ENCODE data around the gene CCDC61.
A peak's percentile ranks its signal among the peaks of the same experiment; 100 is the strongest.

CCDC61 gene

GRCh38 chr19:45994998-45995714, at the start of gene CCDC61:
TSS of gene CCDC61 (plus strand) at chr19:45995467. CDS start at chr19:46003019, 7,552 bp downstream.
- peak; percentile 99 for DNase-seq

- no peak for DNase-seq
Observed at GRCh38 chr19:45947926-45948325, 47.3 kb upstream of the CCDC61 start.

GRCh38 chr19:45952341-45952685, 43.0 kb upstream of the CCDC61 start:
- DNase-seq: no peak

- no peak for DNase-seq
Observed at GRCh38 chr19:45952686-45953505, 42.4 kb upstream of the CCDC61 start.

- DNase-seq: no peak
Observed at GRCh38 chr19:45953676-45954075, 41.6 kb upstream of the CCDC61 start.

GRCh38 chr19:45954156-45954555, 41.1 kb upstream of the CCDC61 start:
- no peak for DNase-seq

GRCh38 chr19:45955905-45956608, 39.2 kb upstream of the CCDC61 start:
- DNase-seq: no peak

- DNase-seq: no peak
Observed at GRCh38 chr19:45958320-45958719, 36.9 kb upstream of the CCDC61 start.

- DNase-seq: no peak
Observed at GRCh38 chr19:45958769-45959516, 36.3 kb upstream of the CCDC61 start.

GRCh38 chr19:45959517-45960025, 35.7 kb upstream of the CCDC61 start:
- no peak for DNase-seq

GRCh38 chr19:45960595-45961235, 34.6 kb upstream of the CCDC61 start:
- no peak for DNase-seq

- DNase-seq: no peak
Observed at GRCh38 chr19:45962021-45962420, 33.2 kb upstream of the CCDC61 start.

GRCh38 chr19:45967246-45967645, 28.0 kb upstream of the CCDC61 start:
- no peak for DNase-seq

- no peak for DNase-seq
Observed at GRCh38 chr19:45968626-45969025, 26.6 kb upstream of the CCDC61 start.

GRCh38 chr19:45969676-45970075, 25.6 kb upstream of the CCDC61 start:
- DNase-seq: no peak

- DNase-seq: no peak
Observed at GRCh38 chr19:45971260-45971902, 23.9 kb upstream of the CCDC61 start.

GRCh38 chr19:45972081-45972946, 23.0 kb upstream of the CCDC61 start:
- DNase-seq: no peak

- DNase-seq: no peak
Observed at GRCh38 chr19:45972947-45973540, 22.2 kb upstream of the CCDC61 start.

- peak; percentile 56 for DNase-seq
Observed at GRCh38 chr19:45973553-45974338, 21.5 kb upstream of the CCDC61 start, which contains the start of gene NOVA2. TSS of gene NOVA2 (minus strand) at chr19:45973865. CDS start at chr19:45973351, 514 bp downstream.

Data from NCI-H1092 (cell line).